ENCODE data around the gene AGXT2.

Gene AGXT2

DNA sequence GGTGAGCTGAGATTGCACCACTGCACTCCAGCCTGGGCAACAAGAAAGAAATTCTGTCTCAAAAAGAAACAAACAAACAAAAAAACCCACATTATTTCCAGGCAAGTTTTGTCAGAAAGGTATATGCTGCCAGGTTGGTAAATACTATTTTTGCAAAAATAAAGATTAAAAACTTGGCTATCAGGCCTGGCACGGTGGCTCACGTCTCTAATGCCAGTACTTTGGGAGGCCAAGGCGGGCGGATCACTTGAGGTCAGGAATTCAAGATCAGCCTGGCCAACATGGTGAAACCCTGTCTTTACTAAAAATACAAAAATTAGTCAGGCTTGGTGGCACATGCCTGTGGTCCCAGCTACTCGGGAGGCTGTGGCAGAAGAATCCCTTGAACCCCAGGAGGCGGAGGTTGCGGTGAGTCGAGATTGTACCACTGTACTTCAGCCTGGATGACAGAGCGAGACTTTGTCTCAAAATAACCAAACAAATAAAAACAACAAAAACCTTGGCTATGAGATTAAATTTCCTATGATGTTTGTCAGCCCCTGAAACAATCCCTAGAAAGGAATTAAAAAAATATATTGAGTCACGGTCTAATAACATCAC lies 22.7 kb downstream of the AGXT2 start:
- H3K4me3 Mint-ChIP-seq: no peak overlapping the region
- H3K36me3 Mint-ChIP-seq (ENCODE audit: low read depth): no peaks in the 10 kb centered on the region
- H3K27ac Mint-ChIP-seq: no peak overlapping the region
- peaks cover 14% of the 10 kb centered on the region for H3K4me1 Mint-ChIP-seq
- peaks cover 3% of the 10 kb centered on the region for H3K27me3 Mint-ChIP-seq (ENCODE audit: low read depth)
- TF ChIP-seq, protein P1, sequence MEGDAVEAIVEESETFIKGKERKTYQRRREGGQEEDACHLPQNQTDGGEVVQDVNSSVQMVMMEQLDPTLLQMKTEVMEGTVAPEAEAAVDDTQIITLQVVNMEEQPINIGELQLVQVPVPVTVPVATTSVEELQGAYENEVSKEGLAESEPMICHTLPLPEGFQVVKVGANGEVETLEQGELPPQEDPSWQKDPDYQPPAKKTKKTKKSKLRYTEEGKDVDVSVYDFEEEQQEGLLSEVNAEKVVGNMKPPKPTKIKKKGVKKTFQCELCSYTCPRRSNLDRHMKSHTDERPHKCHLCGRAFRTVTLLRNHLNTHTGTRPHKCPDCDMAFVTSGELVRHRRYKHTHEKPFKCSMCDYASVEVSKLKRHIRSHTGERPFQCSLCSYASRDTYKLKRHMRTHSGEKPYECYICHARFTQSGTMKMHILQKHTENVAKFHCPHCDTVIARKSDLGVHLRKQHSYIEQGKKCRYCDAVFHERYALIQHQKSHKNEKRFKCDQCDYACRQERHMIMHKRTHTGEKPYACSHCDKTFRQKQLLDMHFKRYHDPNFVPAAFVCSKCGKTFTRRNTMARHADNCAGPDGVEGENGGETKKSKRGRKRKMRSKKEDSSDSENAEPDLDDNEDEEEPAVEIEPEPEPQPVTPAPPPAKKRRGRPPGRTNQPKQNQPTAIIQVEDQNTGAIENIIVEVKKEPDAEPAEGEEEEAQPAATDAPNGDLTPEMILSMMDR (IDR thresholded peaks at IDR 0.05; ENCODE audit: unreplicated experiment in 3 of 3): no peak
- no peaks in the 10 kb centered on the region for H3K9me3 Mint-ChIP-seq

DNA sequence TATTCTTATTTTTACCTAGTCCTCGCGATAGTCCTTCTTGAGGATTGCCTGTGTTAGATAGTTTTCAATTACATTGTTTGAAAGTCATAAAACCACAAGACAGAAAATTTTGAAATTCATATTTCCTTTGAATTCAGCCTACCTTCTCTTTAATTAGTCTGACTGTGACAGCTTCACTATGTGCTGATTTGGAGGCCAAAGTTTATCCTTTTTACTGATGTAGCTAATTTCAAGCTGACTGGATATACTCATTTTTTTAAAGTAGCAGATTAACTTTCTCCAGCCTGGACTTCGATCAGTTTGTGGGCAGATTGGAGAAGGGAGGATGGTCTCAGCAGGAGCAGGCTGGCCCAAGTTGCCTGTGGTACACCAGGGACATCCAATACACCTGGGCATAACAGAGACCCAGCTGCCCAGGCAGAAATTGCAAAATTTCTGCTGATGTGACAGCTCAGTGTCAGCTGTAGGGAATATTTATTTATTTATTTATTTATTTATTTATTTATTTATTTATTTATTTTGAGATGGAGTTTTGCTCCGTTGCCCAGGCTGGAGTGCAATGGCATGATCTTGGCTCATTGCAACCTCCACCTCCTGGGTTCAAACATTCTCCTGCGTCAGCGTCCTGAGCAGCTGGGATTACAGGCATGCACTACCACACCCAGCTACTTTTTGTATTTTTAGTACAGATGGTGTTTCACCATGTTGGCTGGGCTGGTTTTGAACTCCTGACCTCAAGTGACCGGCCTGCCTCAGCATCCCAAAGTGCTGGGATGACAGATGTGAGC lies 24.2 kb downstream of the AGXT2 start:
- peak overlapping the region in 2 of 3 experiments; percentile 20 to 65 for H3K27ac Mint-ChIP-seq
- TF ChIP-seq, protein P1 (IDR thresholded peaks at IDR 0.05; ENCODE audit: unreplicated experiment in 3 of 3): no peak
- H3K27me3 Mint-ChIP-seq (ENCODE audit: low read depth): no peaks in the 10 kb centered on the region
- H3K4me1 Mint-ChIP-seq: peaks cover 14% of the 10 kb centered on the region
- H3K36me3 Mint-ChIP-seq (ENCODE audit: low read depth): no peaks in the 10 kb centered on the region
- H3K4me3 Mint-ChIP-seq: no peak overlapping the region
- H3K9me3 Mint-ChIP-seq: no peaks in the 10 kb centered on the region

DNA sequence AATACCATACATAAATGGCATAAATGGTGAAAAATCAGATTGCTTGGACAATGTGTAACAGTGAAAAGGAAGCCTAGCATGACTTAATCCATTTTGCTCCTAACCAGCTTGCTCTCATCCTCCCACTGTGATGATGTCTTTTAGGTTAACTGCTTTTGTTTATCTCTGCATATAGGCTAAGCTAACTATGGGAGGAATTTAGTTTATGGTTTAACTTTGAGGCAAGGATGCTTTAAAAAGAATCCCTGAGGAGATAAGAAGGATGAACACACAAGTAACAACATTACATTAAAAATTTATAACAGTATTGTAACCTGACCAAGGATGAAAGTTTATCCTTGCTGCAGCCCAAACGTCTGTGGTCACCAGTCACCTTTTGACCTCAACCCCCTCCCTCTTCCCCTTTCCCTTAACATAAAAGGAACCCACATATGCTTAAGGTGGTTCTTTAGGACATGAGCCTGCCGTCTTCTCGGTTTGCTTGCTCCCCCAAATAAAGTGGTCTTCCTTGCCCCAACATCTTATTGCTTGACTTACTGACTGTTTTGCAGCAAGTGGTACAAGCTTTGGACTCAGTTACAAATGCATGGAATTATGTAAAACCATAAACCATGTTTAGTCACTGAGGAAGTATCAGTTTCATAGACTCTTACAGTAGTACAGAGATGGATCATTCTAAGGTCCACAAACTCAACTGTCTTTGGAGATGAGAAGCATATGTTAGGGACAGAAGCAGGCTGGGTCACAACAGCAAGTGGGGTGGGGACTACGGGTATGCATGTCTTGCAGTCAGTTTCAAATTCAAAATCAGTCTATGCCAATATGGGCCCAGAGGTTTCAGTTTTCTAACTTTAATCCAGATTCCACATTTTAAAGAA lies 31.3 kb downstream of the AGXT2 start:
- Mint-ChIP-seq H3K4me1 (peaks cover 14% of the 10 kb centered on the region), H3K27ac (peak overlapping the region in 1 of 3 experiments; percentile 17), H3K9me3 (peaks cover 9% of the 10 kb centered on the region), H3K27me3 (ENCODE audit: low read depth) (peaks cover 3% of the 10 kb centered on the region), H3K4me3 (no peak overlapping the region), H3K36me3 (ENCODE audit: low read depth) (peaks cover 8% of the 10 kb centered on the region)
- TF ChIP-seq, protein P1 (IDR thresholded peaks at IDR 0.05; ENCODE audit: unreplicated experiment in 3 of 3): no peak

DNA sequence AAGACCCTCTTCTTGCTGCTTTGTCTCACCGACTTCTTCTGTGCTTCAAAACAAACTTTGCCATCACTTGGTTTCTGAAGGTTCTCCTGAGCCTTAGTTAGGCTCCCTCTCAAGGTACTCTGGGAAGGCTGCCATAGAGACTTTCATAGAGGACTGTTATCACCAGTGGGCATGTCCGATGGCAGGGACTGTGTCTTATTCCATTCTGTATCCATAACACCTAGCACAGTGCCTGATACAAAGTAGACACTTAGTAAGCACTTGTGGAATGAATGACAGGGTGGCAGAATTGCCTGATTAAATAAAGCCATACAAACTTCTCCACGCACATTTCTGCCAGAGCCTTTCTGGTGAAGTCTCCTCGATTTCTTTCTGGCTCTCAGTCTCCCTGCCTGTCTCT lies 32.7 kb downstream of the AGXT2 start:
- Mint-ChIP-seq H3K27me3 (ENCODE audit: low read depth) (peaks cover 3% of the 10 kb centered on the region), H3K9me3 (peaks cover 9% of the 10 kb centered on the region), H3K4me3 (no peak overlapping the region), H3K36me3 (ENCODE audit: low read depth) (peaks cover 8% of the 10 kb centered on the region), H3K27ac (no peak overlapping the region), H3K4me1 (peaks cover 14% of the 10 kb centered on the region)
- TF ChIP-seq, protein P1 (IDR thresholded peaks at IDR 0.05; ENCODE audit: unreplicated experiment in 3 of 3): no peak

DNA sequence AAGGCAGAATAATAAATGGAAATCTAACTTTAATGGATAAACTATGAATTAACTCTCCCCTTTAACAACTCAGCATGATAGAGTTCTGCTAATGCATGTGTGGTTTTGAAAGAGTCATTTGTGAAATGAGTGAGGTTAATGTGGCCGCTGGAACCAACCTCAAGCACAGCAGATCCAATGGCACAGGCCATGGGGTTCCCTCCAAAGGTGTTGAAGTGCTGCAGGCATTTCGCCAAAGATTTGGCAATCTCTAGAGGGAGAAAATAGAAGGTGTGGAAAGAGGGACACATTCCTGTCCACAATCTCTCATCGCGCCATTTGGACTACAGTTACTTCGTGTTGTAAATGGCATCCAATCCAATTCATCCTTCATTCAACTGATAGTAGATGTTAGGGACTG lies 35.0 kb downstream of the AGXT2 start:
- Mint-ChIP-seq H3K27ac (no peak overlapping the region), H3K4me1 (peaks cover 14% of the 10 kb centered on the region), H3K9me3 (peaks cover 9% of the 10 kb centered on the region), H3K4me3 (no peak overlapping the region), H3K27me3 (ENCODE audit: low read depth) (peaks cover 2% of the 10 kb centered on the region), H3K36me3 (ENCODE audit: low read depth) (peaks cover 4% of the 10 kb centered on the region)
- TF ChIP-seq, protein P1 (IDR thresholded peaks at IDR 0.05; ENCODE audit: unreplicated experiment in 3 of 3): no peak
